ENCODE results near the gene IMPG2.

- no peak for TF ChIP-seq CTCF (conservative IDR thresholded peaks at IDR 0.05; ENCODE audit: low read depth, low read length)
- no peak for TF ChIP-seq EZH2 (IDR thresholded peaks at IDR 0.05; ENCODE audit: borderline replicate concordance, low read depth, low read length, poor library complexity, severe bottlenecking)
Measured at GRCh38 chr3:101259485-101260341, 60.7 kb downstream of the IMPG2 start.

All from A673 (cell line).